Fibroblast of lung (primary cell): ENCODE data around the gene EOLA2.

Source experiments
- CTCF ChIP-seq, 2 donors: IDR thresholded peaks in 1 of 2; conservative IDR thresholded peaks in 1 of 2; 1 replicate in 1 of 2; 2 replicates in 1 of 2; pipeline ENCODE4 v1.5.1; 2011 to 2012; ENCODE audit warnings: low read length in 2 of 2, control low read depth in 1 of 2, inconsistent platforms in 1 of 2, low read depth in 1 of 2, mild to moderate bottlenecking in 1 of 2
- EZH2 ChIP-seq: IDR thresholded peaks from 2 replicates; pipeline ENCODE4 v1.5.1; 2012; ENCODE audit warnings: low read length, control low read depth, mild to moderate bottlenecking; ENCODE audit errors: missing control alignments

GRCh38 chrX:149938427-149938880 lies at the start of gene EOLA2:
- TF ChIP-seq CTCF (conservative IDR thresholded peaks at IDR 0.05 in 1 of 2, IDR thresholded peaks at IDR 0.05 in 1 of 2; ENCODE audit: low read depth in 1 of 2, low read length in 2 of 2), result peak; percentile 55 to 67
- TF ChIP-seq EZH2, result no peak
